H1 (cell line): Measurements from ENCODE around the gene ZFAND5. TPM values are rescaled to one million over a fixed set of nuclear protein-coding genes. Genes with fewer than 3 reads are reported as not detected.

Source experiments
- polyA plus RNA-seq, 7 experiments: library from polyadenylated mRNA; depleted of rRNA in 3 of 7; stranded (reverse) in 5 of 7; unstranded in 2 of 7; fragments of >200 nt in 5 of 7; fragments of 200-250 nt in 2 of 7; gene quantifications; 1 replicate in 5 of 7; 2 replicates in 1 of 7; 4 replicates in 1 of 7; pipeline versions ENCODE4 v1.2.1 to v1.2.3, GENCODE V29; 2011 to 2013; ENCODE audit warnings: missing spikeins in 2 of 7, mixed read lengths in 2 of 7
- total RNA-seq: library from RNA; stranded (reverse); fragmentation: NEBNext Ultra II Directional; extraction: Animal tissue kit (Norgen Biotek cat#: 25700); gene quantifications from 2 replicates; pipeline ENCODE4 v1.2.1, GENCODE V29; 2021

Gene ZFAND5
- total and polyA plus RNA-seq, 2 of the 8 experiments (the other 6 are each of a cell fraction or from before 2014, with no cell fraction given) = 76.7 to 225 TPM

Other genes with a start within 250 kb of the ZFAND5 start
- 3.0 TPM in 2 replicates for gene GDA, start 215.8 kb downstream of the ZFAND5 start, total RNA-seq
- gene GDA, start 215.8 kb downstream of the ZFAND5 start, polyA plus RNA-seq (2011; rRNA removed) = 0.17 and 0.35 TPM in 2 replicates
- gene TMC1, start 156.4 kb upstream of the ZFAND5 start, total RNA-seq = 0.82 and 0.95 TPM in 2 replicates
- 0.55 and 0.98 TPM in 2 replicates for gene TMC1, start 156.4 kb upstream of the ZFAND5 start, polyA plus RNA-seq (2011; rRNA removed)